ENCODE data around the gene SLC41A1.

The SLC41A1 gene

GRCh38 chr1:205812271-205812877, 624 bp downstream of the SLC41A1 start:
- no peak for TF ChIP-seq CTCF (IDR thresholded peaks at IDR 0.05)

- TF ChIP-seq CTCF (IDR thresholded peaks at IDR 0.05): no peak
Measured at GRCh38 chr1:205811660-205812059, 1.3 kb downstream of the SLC41A1 start.

GRCh38 chr1:205810448-205811157, 2.4 kb downstream of the SLC41A1 start:
- TF ChIP-seq CTCF (IDR thresholded peaks at IDR 0.05): no peak

- TF ChIP-seq CTCF (IDR thresholded peaks at IDR 0.05): no peak
Measured at GRCh38 chr1:205809942-205810345, 3.1 kb downstream of the SLC41A1 start.

- no peak for TF ChIP-seq CTCF (IDR thresholded peaks at IDR 0.05)
Measured at GRCh38 chr1:205809469-205809868, 3.5 kb downstream of the SLC41A1 start.

GRCh38 chr1:205805082-205805711, 7.8 kb downstream of the SLC41A1 start:
- no peak for TF ChIP-seq CTCF (IDR thresholded peaks at IDR 0.05)

GRCh38 chr1:205804605-205805004, 8.4 kb downstream of the SLC41A1 start:
- no peak for TF ChIP-seq CTCF (IDR thresholded peaks at IDR 0.05)
